ENCODE results near the gene HMBS. TPM values are rescaled to one million over a fixed set of nuclear protein-coding genes. Genes with fewer than 3 reads are reported as not detected.

The HMBS gene
- total RNA-seq, 1 donor from 2014 or later, result 19.5 TPM

- peaks cover 23% of the 10 kb centered on the region for H3K36me3 ChIP-seq
- H3K4me3 ChIP-seq, result peak within 1 kb of the TSS; percentile 71
- DNase-seq, result peak; percentile 100
- intact Hi-C loops (cut with DNase I), result loop anchor here (2.0 kb wide), 1 partner anchor 14 kb away; the partner anchor contains the start of gene C2CD2L
- peak; percentile 99 for ATAC-seq
- TF ChIP-seq, protein P1, sequence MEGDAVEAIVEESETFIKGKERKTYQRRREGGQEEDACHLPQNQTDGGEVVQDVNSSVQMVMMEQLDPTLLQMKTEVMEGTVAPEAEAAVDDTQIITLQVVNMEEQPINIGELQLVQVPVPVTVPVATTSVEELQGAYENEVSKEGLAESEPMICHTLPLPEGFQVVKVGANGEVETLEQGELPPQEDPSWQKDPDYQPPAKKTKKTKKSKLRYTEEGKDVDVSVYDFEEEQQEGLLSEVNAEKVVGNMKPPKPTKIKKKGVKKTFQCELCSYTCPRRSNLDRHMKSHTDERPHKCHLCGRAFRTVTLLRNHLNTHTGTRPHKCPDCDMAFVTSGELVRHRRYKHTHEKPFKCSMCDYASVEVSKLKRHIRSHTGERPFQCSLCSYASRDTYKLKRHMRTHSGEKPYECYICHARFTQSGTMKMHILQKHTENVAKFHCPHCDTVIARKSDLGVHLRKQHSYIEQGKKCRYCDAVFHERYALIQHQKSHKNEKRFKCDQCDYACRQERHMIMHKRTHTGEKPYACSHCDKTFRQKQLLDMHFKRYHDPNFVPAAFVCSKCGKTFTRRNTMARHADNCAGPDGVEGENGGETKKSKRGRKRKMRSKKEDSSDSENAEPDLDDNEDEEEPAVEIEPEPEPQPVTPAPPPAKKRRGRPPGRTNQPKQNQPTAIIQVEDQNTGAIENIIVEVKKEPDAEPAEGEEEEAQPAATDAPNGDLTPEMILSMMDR (IDR thresholded peaks at IDR 0.05), result no peak
- peak within 1 kb of the TSS; percentile 85 for H3K27ac ChIP-seq
- no peaks in the 10 kb centered on the region for H3K27me3 ChIP-seq
- H3K4me1 ChIP-seq, result peaks cover 12% of the 10 kb centered on the region
- H3K9me3 ChIP-seq, result no peaks in the 10 kb centered on the region
Observed at GRCh38 chr11:119121008-119121810, 36.5 kb downstream of the HMBS start, which contains the start of gene HINFP. Gene HINFP, plus strand, starts transcription at chr11:119121580. Its CDS starts 5,365 bp downstream, at chr11:119126945.

- no peaks in the 10 kb centered on the region for H3K9me3 ChIP-seq
- no peak for DNase-seq
- no peaks in the 10 kb centered on the region for H3K27me3 ChIP-seq
- TF ChIP-seq, protein P1 (IDR thresholded peaks at IDR 0.05), result no peak
- H3K4me3 ChIP-seq, result peak overlapping the region; percentile 71
- peak overlapping the region; percentile 70 for H3K27ac ChIP-seq
- peaks cover 14% of the 10 kb centered on the region for H3K4me1 ChIP-seq
- H3K36me3 ChIP-seq, result peaks cover 18% of the 10 kb centered on the region
- ATAC-seq, result no peak
- intact Hi-C loops (cut with DNase I), result loop anchor here (2.0 kb wide), 1 partner anchor 15 kb away; the partner anchor contains the start of gene C2CD2L
Observed at GRCh38 chr11:119121811-119122124, 37.1 kb downstream of the HMBS start.

- intact Hi-C loops (cut with DNase I), result no loop called here
- H3K27me3 ChIP-seq, result no peaks in the 10 kb centered on the region
- no peak overlapping the region for H3K4me3 ChIP-seq
- ATAC-seq (no peak), DNase-seq (no peak)
- no peaks in the 10 kb centered on the region for H3K9me3 ChIP-seq
- peaks cover 44% of the 10 kb centered on the region for H3K36me3 ChIP-seq
- TF ChIP-seq, protein P1 (IDR thresholded peaks at IDR 0.05), result no peak
- peaks cover 10% of the 10 kb centered on the region for H3K4me1 ChIP-seq
- no peak overlapping the region for H3K27ac ChIP-seq
Observed at GRCh38 chr11:119125821-119126220, 41.1 kb downstream of the HMBS start.

DNA sequence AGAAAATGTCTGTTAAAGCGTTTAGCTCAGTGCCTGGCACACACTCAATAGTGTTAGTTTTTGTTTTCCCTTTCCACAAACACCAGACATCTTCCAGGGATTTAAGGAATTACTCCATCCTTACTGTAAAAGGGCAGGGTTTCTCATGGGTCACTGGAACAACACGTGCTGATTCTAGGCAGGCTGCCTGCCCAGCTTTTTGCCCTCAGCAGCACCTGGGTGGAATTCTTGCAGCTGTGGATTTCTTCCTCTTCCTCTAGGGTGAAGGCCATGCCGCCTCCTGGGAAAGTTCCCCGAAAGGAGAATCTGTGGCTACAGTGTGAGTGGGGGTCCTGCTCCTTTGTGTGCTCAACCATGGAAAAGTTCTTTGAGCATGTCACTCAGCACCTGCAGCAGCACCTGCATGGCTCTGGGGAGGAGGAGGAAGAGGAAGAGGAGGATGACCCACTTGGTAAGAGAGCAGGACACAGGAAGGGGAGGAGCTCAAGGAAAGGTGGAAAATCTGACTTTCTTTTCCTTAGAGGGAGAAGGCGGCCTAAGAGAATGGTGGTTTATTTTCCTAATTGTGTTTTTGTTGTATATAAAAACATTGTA is 42.1 kb downstream of the HMBS start:
- TF ChIP-seq, protein P1 (IDR thresholded peaks at IDR 0.05), result no peak
- Histone ChIP-seq H3K4me3 (no peak overlapping the region), H3K9me3 (no peaks in the 10 kb centered on the region), H3K27me3 (no peaks in the 10 kb centered on the region), H3K27ac (no peak overlapping the region), H3K36me3 (peaks cover 54% of the 10 kb centered on the region), H3K4me1 (peaks cover 10% of the 10 kb centered on the region)
- no peak for DNase-seq
- intact Hi-C loops (cut with DNase I), result no loop called here
- no peak for ATAC-seq

DNA sequence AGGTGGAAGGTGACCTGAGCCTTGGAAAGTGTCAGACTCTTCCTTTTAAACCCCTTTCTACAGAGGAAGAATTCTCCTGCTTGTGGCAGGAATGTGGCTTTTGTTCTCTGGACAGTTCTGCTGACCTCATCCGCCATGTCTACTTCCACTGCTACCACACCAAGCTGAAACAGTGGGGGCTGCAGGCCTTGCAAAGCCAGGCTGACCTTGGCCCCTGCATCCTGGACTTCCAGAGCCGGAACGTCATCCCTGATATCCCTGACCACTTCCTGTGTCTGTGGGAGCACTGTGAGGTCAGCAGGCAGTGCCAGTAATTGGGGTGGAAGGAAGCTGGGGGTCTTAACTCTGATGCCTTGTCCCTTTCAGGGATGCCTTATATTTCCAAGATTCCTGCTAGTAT is 46.0 kb downstream of the HMBS start:
- Histone ChIP-seq H3K4me3 (no peak overlapping the region), H3K27ac (no peak overlapping the region), H3K9me3 (no peaks in the 10 kb centered on the region), H3K4me1 (peaks cover 3% of the 10 kb centered on the region), H3K36me3 (peaks cover 72% of the 10 kb centered on the region), H3K27me3 (no peaks in the 10 kb centered on the region)
- intact Hi-C loops (cut with DNase I), result no loop called here
- ATAC-seq (no peak), DNase-seq (no peak)
- TF ChIP-seq, protein P1 (IDR thresholded peaks at IDR 0.05), result no peak

Measured in upper lobe of right lung (tissue), 1 donor.